GM12875 (cell line): Measurements from ENCODE around the gene USP7.

ENCODE experiments used
- H3K4me3 ChIP-seq: one replicate; pipeline ENCODE4 v1.5.1; 2011; ENCODE audit warnings: low read depth, low read length, control low read depth
- TF ChIP-seq, protein P1 (sequence below): IDR thresholded peaks from 2 replicates; pipeline ENCODE4 v1.5.1; 2011; ENCODE audit warnings: low read depth, mild to moderate bottlenecking, control low read depth, inconsistent platforms, low read length, moderate library complexity, borderline replicate concordance; ENCODE audit not compliant: insufficient read depth

Gene USP7

DNA sequence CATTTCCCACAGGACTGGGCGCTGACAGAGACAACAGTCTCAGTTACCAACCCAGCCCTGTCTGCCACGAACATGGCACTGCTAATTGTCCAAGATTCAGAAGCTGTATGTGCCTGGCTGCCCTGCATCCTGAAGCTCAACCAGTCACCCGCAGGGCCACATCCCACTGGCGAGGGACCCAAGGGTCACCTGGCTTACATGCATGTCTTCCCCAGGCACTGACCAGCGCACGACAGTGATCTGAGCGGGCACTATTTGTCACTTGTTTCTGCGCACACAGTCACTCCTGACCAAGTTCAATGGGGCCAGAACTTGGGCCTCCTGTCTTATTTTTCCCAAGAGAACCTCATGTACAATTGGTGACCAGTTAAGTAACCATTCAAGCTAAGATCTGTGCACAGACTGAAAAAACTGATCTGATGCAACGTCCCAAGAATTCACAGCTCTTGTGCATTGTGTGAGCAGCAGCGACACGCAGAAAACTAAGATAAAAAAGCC is 13.1 kb downstream of the USP7 start:
- H3K4me3 ChIP-seq: no peak overlapping the region

DNA sequence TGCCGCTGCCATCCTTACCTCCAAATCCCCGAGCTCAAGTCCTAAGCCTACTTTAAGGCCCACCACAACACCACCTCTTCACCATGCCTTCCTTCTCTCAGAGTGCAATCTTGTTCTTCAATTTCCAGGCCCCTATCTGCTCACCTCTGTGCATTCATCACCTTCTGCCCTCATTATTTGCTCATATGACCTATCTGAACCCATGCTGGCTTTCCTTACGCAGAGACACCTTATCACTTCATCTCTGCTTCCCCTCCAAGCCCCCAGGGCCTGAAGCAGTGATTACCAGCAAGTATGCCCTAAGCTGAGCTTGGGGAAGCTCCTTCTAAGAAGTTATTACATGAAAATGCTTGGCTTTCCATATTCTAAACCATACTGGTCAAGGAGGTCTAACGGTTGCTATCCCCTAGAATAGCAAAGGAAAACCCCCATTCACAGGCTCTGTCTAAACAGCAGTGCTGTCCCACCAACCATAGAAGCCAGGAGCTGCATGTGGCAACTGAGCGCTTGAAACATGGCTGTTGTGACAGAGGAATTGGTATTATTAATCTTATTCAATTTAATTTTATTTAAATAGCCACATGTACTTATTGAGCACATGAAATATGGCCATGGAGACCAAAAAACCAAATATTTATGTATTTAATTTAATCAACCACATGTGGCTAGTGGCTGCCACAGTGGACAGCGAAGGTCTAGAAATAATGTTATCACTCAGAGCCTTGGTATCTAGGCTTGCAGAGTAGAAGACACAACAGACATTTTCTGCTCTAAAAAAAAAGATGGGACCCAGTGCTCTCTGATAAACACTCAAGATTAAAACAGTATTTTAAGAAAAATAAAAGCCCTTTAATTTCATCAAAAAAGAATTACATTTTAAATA is 13.9 kb downstream of the USP7 start:
- TF ChIP-seq, protein P1, sequence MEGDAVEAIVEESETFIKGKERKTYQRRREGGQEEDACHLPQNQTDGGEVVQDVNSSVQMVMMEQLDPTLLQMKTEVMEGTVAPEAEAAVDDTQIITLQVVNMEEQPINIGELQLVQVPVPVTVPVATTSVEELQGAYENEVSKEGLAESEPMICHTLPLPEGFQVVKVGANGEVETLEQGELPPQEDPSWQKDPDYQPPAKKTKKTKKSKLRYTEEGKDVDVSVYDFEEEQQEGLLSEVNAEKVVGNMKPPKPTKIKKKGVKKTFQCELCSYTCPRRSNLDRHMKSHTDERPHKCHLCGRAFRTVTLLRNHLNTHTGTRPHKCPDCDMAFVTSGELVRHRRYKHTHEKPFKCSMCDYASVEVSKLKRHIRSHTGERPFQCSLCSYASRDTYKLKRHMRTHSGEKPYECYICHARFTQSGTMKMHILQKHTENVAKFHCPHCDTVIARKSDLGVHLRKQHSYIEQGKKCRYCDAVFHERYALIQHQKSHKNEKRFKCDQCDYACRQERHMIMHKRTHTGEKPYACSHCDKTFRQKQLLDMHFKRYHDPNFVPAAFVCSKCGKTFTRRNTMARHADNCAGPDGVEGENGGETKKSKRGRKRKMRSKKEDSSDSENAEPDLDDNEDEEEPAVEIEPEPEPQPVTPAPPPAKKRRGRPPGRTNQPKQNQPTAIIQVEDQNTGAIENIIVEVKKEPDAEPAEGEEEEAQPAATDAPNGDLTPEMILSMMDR: no peak
- no peak overlapping the region for H3K4me3 ChIP-seq

More for the DNA sequence above, 13.1 kb downstream of the USP7 start:
- TF ChIP-seq, protein P1: no peak

DNA sequence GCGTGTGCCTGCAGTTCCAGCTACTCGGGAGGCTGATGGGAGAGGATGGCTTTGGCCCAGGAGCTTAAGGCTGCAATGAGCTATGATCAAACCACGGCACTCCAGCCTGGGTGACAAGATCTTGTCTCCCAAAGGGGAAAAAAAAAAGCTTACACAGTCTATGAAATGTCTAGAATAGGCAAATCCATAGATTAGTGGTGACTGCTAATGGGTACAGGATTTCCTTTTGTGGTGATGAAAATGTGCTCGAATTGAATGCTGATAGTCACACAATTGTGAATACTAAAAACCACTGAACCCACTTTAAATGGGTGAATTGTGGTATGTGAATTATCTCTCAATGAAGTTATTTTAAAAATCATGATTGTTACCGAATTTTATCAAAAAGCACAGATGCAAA is 14.9 kb downstream of the USP7 start:
- H3K4me3 ChIP-seq: no peak overlapping the region
- TF ChIP-seq, protein P1: no peak

DNA sequence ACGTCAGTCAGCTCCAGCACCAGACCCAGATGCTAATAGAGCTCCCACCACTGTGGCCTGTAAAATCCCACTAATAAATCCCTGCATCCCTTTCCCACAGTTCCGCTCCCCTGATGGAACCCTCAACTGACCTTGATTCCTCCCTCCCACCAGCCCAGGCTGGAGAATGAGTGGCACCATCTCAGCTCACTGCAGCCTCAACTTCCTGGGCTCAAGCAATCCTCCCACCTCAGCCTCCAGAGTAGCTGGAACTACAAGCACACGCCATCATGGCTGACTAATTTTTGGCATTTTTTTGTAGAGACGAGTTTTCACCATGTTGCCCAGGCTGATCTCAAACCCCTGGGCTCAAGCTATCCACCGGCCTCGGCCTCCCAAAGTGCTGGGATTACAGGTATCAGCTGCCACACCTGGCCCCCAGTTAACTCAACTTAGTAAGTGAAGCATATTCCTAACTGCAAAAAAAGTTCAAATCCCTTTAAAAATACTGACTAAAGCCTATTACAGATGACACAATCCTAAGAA is 15.6 kb downstream of the USP7 start:
- TF ChIP-seq, protein P1: no peak
- H3K4me3 ChIP-seq: no peak overlapping the region

DNA sequence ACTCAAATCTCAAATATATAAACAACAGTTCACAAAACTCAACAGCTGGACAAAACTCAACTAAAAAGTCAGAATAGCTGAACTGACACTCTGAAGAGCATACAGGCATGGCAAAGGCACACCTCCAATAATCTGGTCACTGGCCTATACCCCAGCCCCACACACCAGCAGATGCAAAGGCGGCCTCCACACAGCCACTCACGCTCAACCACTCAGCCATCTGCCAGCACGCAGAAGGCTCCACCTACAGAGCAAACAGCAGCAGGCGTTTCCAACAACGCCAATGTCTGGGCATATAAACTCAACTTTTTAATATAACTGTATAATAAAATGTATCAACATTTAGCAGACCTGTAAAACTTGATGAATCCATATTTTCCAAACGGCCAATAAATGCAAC is 17.2 kb downstream of the USP7 start:
- no peak overlapping the region for H3K4me3 ChIP-seq
- TF ChIP-seq, protein P1: no peak

DNA sequence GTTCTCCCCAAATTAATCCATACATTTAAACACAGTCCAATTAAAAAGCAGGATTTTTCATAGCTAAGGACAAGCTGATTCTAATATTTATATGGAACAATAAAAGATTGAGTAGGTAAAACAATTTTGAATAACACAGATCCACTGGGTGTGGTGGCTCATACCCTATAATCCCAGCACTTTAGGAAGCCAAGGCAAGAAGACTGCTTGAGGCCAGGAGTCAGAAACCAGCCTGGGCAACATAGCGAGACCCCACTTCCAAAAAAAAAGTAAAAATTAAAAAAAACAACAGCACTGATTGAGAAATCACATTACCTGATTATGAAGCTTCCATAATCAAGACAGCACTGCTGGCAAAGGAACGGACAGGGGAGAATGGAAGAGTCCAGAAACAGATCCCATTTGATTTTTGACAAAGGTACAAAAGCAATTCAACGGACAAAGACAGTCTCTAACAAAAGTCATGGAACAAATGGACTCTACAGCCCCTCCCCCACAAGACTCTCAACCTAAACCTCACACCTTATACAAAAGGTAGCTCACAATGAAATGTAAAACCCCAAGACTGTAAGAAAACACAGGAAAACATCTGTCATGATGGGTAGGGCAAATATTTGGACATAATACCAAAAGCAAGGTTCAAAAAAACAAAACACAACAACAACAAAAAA is 17.9 kb downstream of the USP7 start:
- no peak overlapping the region for H3K4me3 ChIP-seq
- TF ChIP-seq, protein P1: no peak
